Stimulated activated memory B cell treated with anti-CD40 and anti-IgM and Interleukin-4, amounts not matched to agents 10 μg/mL and 1 μg/mL and 100 μg/mL, for 72 hours (primary cell): Measurements from ENCODE around the gene C6orf132.
A peak's percentile ranks its signal among the peaks of the same experiment; 100 is the strongest.
"Not testable (repeated sequence)": the region's sequence is repeated elsewhere in the genome, so short reads cannot be mapped to it uniquely, and the experiment has no call there.

ENCODE experiments used
- ATAC-seq: fragments of 150-1000 bp; cut with Tn5 transposase; 2 replicates; pipeline ENCODE4 v1.10.0; 2021
- H3K27ac Mint-ChIP-seq: one replicate; pipeline ENCODE4 v1.8.0; 2022; ENCODE audit warnings: mild to moderate bottlenecking, mixed read lengths
- H3K27me3 Mint-ChIP-seq: one replicate; pipeline ENCODE4 v1.8.0; 2022; ENCODE audit warnings: mixed read lengths
- H3K36me3 Mint-ChIP-seq: one replicate; pipeline ENCODE4 v1.8.0; 2022; ENCODE audit warnings: mixed read lengths
- H3K4me1 Mint-ChIP-seq: one replicate; pipeline ENCODE4 v1.8.0; 2022; ENCODE audit warnings: mixed read lengths
- H3K4me3 Mint-ChIP-seq: one replicate; pipeline ENCODE4 v1.8.0; 2022; ENCODE audit warnings: mild to moderate bottlenecking, moderate library complexity, mixed read lengths
- H3K9me3 Mint-ChIP-seq: one replicate; pipeline ENCODE4 v1.8.0; 2022; ENCODE audit warnings: mixed read lengths

The C6orf132 gene

DNA sequence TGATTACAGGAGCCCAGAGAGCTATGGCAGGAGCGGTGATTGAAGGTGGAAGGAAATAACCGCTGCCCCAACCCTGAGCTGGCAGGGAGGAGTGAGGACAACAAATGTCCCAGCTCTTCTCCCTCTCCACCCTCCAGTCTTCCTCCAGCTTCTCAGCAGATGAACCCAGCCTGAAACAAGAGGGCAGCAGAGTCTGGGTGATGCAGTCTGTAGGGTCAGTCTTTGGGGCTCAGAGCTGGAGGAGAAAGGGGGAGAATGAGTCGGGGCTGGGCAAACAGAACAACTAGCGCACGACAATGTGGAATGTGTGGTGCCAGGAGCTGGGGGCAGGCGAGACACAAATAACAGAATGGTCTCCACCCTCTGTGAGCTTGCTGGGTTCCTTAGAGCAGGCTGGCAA is 26.2 kb upstream of the C6orf132 start:
- Mint-ChIP-seq H3K4me3 (no peak overlapping the region), H3K27ac (no peak overlapping the region), H3K9me3 (no peaks in the 10 kb centered on the region), H3K4me1 (peaks cover 9% of the 10 kb centered on the region), H3K27me3 (peaks cover 30% of the 10 kb centered on the region), H3K36me3 (no peaks in the 10 kb centered on the region)
- ATAC-seq = no peak

DNA sequence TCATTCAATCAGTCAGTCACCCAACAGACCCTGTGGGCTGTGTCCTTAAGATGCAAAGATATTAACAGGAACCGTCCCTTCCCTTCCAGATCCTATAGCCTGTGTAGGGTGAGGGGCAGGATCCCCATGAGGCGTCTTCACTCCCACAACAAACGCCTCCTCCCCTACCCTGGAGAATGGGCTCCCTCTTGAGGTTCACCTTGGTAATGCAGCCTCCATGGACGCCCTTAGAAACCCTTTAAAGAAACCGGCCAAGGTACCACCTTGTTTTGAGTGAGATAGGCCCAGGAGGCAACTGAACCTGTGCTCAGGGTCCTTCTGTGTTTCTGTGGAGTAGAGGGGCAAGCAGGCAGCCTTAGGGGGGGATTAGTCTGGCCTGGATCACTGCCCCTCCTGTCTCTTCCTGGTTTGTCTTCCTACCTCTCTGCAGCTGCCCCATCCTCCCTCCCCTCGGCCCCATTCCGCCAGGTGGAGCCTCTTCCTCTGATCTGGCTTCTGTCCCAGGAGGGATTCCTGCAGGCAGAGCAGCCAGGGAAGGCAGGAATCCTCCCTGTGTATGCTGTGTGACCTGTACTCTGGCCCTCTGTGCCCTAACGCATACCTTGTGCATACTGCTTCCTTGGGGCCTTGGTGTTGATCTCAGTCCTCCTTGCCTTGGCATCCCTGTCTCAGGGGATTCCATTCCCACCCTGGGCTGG is 24.2 kb upstream of the C6orf132 start:
- Mint-ChIP-seq H3K4me3 (no peak overlapping the region), H3K36me3 (no peaks in the 10 kb centered on the region), H3K27me3 (peaks cover 38% of the 10 kb centered on the region), H3K9me3 (no peaks in the 10 kb centered on the region), H3K27ac (no peak overlapping the region), H3K4me1 (peaks cover 14% of the 10 kb centered on the region)
- peak; percentile 69 for ATAC-seq

DNA sequence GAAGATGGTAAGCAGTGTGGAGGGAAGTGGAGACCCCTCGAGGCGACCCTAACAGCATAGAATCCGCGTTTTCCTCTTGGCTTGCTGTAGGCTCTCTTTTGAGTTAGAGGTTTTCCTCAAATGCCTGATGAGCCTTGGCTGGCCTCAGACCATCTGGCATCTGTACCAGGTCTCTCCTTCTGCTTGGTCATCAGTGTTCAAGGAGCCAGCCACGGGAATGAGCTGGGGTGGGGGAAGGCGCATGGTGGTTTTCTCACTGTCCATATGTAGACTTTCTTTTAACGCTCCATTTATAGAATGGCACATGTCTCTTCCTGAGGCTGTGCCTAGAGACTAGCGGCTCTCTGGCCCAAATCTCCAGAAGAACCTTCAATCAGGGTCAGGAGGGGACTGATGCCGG is 22.6 kb upstream of the C6orf132 start:
- H3K4me1 Mint-ChIP-seq = peaks cover 14% of the 10 kb centered on the region
- no peak overlapping the region for H3K4me3 Mint-ChIP-seq
- no peaks in the 10 kb centered on the region for H3K36me3 Mint-ChIP-seq
- H3K9me3 Mint-ChIP-seq = no peaks in the 10 kb centered on the region
- ATAC-seq = no peak
- H3K27me3 Mint-ChIP-seq = peaks cover 54% of the 10 kb centered on the region
- H3K27ac Mint-ChIP-seq = no peak overlapping the region

DNA sequence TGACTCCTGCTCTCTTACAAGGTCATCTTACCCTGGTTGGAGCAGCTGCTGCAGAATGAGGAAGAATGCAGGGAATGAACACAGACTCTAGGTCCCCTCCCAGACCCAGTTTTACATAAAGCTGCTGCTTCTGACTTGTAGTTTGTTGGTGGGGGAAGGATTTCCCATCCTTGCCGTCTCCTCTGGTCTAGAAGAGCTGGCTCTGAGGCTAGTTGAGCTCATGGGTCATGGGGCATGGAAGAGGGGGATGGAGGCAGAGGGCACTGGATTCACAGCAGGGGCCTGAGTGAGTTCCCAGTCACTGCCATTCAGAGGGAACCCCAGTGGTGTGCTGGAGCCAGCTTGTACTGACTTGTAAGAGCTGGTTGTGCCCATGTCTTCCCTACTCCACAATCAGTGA is 21.6 kb upstream of the C6orf132 start:
- no peak for ATAC-seq
- Mint-ChIP-seq H3K27ac (no peak overlapping the region), H3K4me1 (peaks cover 14% of the 10 kb centered on the region), H3K9me3 (no peaks in the 10 kb centered on the region), H3K36me3 (no peaks in the 10 kb centered on the region), H3K4me3 (no peak overlapping the region), H3K27me3 (peaks cover 64% of the 10 kb centered on the region)

DNA sequence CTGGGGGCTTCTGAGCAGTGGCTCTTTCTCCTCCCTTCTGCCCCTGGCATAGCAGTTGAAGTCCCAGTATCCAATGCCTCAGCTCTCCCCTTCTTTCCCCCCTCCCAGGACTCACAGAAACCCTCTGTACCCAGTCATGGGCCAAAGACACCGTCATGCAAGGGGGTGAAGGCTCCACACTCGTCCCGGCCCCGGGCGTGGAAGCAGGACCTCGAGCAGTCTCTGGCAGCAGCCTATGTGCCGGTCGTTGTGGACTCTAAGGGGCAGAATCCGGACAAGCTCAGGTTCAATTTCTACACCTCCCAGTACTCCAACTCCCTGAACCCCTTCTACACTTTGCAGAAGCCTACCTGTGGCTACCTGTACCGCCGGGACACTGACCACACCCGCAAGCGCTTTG is 20.4 kb upstream of the C6orf132 start:
- no peak for ATAC-seq
- H3K27ac Mint-ChIP-seq = no peak overlapping the region
- peaks cover 54% of the 10 kb centered on the region for H3K27me3 Mint-ChIP-seq
- H3K9me3 Mint-ChIP-seq = no peaks in the 10 kb centered on the region
- H3K4me3 Mint-ChIP-seq = no peak overlapping the region
- H3K4me1 Mint-ChIP-seq = peaks cover 14% of the 10 kb centered on the region
- H3K36me3 Mint-ChIP-seq = no peaks in the 10 kb centered on the region

DNA sequence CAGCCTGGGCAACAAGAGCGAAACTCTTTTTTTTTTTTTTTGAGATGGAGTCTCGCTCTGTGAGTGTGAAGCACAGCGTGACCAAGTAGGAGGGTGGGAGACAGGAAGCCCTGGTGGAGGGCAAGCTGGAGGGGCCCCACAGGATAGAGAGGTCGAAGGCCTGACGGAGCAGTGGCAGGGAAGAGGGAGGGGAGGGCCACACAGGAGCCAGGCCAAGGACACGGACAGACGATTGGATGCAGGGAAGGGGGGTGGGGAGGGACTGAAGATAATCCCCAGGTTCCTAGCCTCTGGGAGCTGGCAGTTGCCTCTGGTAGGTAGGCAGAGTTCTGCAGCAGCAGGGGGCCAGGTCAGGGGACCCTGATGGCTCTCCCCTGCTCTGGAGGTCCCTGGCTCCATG is 20.0 kb upstream of the C6orf132 start:
- peaks cover 54% of the 10 kb centered on the region for H3K27me3 Mint-ChIP-seq
- H3K9me3 Mint-ChIP-seq = no peaks in the 10 kb centered on the region
- peaks cover 14% of the 10 kb centered on the region for H3K4me1 Mint-ChIP-seq
- ATAC-seq = no peak
- H3K4me3 Mint-ChIP-seq = no peak overlapping the region
- no peaks in the 10 kb centered on the region for H3K36me3 Mint-ChIP-seq
- H3K27ac Mint-ChIP-seq = no peak overlapping the region

DNA sequence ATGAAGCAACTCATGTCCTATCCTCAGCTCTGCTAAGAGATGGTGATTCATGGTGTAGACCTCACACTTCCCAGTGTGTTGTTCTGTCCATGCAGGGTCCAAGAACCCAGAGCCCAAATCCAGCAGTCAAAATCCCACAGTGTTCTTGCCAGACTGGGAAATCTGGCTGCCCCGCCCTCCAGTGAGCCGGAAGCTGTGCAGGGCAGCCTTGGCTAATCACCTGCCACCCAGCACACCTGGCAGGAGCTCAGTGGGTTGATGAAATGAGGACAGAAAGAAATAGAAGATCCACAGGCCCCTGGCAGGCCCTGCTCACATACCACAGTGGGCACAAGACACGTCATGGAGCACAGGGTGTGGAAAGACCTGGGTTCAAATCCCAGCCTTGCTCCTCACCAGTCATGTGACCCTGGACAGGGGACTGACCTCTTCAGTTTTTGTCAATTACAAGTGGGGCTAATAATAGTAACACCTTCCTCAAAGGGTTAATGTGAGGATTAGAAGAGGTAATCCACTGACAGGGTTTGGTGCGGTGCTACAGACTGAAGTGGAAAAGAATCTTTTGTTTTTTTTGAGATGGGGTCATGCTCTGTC is 17.1 kb upstream of the C6orf132 start:
- Mint-ChIP-seq H3K36me3 (no peaks in the 10 kb centered on the region), H3K4me1 (peaks cover 6% of the 10 kb centered on the region), H3K27ac (no peak overlapping the region), H3K4me3 (no peak overlapping the region), H3K27me3 (peaks cover 37% of the 10 kb centered on the region), H3K9me3 (no peaks in the 10 kb centered on the region)
- ATAC-seq = no peak

DNA sequence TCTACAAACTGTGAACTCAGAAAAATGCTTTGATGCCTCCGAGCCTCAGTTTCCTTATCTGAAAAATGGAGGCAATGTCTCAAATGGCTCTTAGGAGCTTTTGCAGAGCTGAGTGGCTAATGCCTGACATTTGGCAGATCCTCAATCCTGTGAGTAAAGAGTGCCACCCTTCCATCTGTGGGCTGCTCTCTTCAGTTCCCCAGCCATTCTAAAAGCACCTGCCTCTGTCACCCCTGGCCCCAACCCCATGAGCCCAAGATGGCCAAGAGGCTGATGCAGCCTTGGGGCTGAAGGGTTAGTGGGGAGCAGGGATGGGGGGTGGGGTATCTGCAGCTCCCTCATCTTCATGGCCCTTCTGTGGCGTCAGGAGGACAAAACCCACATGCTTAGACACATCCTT is 16.2 kb upstream of the C6orf132 start:
- Mint-ChIP-seq H3K4me1 (peaks cover 6% of the 10 kb centered on the region), H3K36me3 (no peaks in the 10 kb centered on the region), H3K9me3 (no peaks in the 10 kb centered on the region), H3K4me3 (no peak overlapping the region), H3K27ac (no peak overlapping the region), H3K27me3 (peaks cover 46% of the 10 kb centered on the region)
- no peak for ATAC-seq

DNA sequence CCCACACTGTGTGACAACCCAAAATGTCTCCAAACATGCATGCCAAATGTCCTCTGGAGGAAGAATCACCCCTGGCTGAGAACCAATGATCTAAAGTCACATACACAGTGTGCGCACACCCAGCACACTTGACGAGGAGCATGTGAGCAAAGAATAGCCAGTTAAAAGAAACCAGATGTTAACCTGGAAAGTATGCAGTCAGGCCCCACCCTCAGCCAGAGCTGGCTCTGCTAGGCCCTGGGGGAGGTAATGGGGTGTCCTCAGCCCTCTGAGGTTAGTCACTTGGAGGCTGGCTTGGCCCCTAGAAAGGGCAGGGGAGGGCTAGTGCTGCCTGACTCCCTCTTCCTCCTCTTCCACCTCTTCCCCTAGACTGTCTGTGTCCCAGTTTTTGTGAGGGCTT is 15.6 kb upstream of the C6orf132 start:
- ATAC-seq = no peak
- no peak overlapping the region for H3K27ac Mint-ChIP-seq
- H3K4me1 Mint-ChIP-seq = peaks cover 6% of the 10 kb centered on the region
- no peak overlapping the region for H3K4me3 Mint-ChIP-seq
- H3K9me3 Mint-ChIP-seq = no peaks in the 10 kb centered on the region
- H3K27me3 Mint-ChIP-seq = peaks cover 51% of the 10 kb centered on the region
- no peaks in the 10 kb centered on the region for H3K36me3 Mint-ChIP-seq

DNA sequence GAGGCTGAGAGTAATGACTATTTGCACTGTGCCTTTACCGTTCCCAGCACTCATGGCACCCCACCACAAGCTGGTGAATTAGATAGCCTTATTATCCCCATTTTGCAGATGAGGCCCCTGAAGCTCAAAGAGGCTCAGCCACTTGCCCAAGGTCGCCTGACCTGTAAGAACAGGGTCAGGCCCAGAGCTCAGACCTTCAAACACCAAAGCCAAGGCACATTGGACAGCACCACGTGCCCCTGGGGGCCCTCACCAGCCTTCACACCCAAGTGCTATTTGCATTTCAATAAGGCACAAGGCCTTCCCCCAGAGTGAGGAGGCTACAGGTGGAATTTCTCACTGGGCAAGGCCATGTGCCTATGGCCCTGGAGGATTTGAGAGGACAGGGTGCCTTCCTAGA is 14.2 kb upstream of the C6orf132 start:
- H3K36me3 Mint-ChIP-seq = no peaks in the 10 kb centered on the region
- H3K27ac Mint-ChIP-seq = no peak overlapping the region
- peaks cover 43% of the 10 kb centered on the region for H3K27me3 Mint-ChIP-seq
- no peak for ATAC-seq
- H3K4me3 Mint-ChIP-seq = no peak overlapping the region
- no peaks in the 10 kb centered on the region for H3K4me1 Mint-ChIP-seq
- no peaks in the 10 kb centered on the region for H3K9me3 Mint-ChIP-seq

DNA sequence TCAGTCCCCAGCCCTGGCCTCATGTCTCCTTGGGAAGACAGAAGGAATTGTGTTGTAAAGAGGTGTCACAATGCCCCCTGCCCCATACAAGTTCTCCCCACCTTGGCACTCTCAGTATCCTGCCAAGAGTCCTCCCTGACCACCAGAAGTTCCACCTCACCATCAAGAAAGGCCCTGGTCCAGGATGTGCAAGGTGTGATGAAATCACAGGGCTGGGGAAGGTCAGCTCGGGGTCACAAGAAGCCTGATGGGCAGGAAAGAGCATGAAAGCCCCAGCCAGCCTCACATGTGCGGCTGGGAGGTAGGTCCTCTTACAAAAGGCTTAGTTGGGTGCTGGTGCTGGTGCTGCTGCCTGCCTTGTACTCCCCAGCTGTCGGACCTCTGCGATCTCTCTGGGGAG is 12.9 kb upstream of the C6orf132 start:
- no peak for ATAC-seq
- Mint-ChIP-seq H3K4me3 (no peak overlapping the region), H3K36me3 (no peaks in the 10 kb centered on the region), H3K27me3 (peaks cover 29% of the 10 kb centered on the region), H3K27ac (no peak overlapping the region), H3K4me1 (no peaks in the 10 kb centered on the region), H3K9me3 (no peaks in the 10 kb centered on the region)

DNA sequence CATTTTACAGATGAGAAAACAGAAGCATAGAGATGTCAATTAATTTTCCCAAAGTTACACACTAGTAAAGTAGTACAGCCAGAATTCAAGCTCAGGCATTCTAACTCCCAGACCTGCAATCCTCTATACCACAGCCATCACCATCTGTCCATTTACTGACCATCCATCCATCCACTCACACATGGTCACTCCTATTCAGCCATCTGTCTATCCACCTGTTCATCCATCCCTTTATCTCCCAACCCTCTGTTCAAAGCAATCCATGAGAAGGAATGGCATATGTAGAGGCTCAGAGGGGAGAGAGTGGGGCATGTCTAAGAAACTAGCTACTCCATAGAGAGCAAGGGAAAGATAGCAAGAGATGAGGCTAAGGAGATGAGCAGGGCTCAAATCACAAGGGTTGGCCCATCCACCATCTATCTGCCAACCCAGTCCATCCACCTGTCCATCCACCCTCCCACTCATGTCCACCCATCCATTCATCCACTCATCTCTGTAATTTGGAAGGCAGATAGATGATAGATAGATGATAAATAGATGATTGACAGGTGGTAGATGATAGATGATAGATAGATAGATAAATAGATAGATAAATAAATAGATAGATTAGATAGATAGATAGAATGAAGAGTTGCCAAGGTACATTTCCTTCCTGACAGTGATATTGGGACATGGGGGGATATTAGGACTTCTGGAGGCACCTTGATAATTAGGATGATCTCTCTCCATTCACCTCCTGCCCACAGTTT is 12.2 kb upstream of the C6orf132 start:
- ATAC-seq = no peak
- Mint-ChIP-seq H3K27me3 (peaks cover 23% of the 10 kb centered on the region), H3K4me3 (no peak overlapping the region), H3K4me1 (no peaks in the 10 kb centered on the region), H3K36me3 (no peaks in the 10 kb centered on the region), H3K27ac (no peak overlapping the region), H3K9me3 (no peaks in the 10 kb centered on the region)

DNA sequence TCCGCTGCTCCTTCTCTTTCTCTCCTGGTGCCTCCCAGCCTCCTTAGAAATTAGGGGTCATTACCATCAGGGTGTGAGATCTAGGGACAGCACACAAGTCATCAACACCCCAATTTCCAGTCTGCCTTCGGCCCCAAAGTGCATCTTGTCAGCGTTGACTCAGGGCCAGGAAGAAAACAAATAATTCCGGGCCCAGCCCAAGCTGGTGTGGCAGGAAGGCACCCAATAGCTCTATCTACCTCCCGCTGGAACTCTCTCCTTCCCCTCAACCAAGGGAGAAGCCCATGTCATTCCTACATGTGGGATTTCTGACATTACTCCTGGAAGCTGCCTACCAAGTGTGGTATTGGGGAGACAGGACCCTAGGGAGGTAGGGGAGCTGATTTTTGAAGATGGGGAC is 11.5 kb upstream of the C6orf132 start:
- Mint-ChIP-seq H3K9me3 (no peaks in the 10 kb centered on the region), H3K27ac (no peak overlapping the region), H3K36me3 (no peaks in the 10 kb centered on the region), H3K27me3 (peaks cover 17% of the 10 kb centered on the region), H3K4me3 (no peak overlapping the region), H3K4me1 (no peaks in the 10 kb centered on the region)
- no peak for ATAC-seq

DNA sequence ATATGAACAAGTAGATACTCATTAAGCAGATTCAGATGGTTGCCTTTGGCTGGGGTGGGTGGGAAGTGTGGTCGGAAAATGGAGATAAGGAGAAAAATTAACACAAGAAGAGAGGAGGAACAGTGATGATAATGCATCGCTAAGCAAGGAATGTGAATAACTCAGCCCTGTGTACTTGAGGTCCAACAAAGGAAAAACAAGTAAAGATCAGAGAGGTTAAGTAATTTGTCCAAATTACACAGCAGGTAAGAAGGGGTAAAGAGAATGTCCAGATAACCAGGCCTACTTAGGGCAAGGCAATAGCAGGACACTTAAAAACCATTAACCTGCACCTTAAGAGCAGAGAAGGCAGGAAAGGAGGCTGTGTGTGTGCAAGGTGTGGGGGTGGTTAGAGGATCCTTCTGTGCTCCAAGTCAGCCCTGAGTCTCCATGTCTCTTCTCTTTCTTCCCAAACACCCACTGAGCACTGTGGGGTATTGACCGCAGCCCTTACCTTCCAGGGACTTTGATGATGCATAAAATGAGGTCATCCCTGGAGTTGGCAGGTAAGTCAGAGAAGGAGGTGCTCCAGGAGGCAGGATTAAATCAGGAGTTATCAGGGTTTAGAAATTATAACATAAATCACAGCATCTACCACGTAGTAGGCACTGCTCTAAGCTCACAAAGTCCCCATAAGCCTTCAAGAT is 10.3 kb upstream of the C6orf132 start:
- not testable (repeated sequence) for H3K36me3 Mint-ChIP-seq, H3K4me3 Mint-ChIP-seq, H3K9me3 Mint-ChIP-seq, H3K4me1 Mint-ChIP-seq, ATAC-seq, H3K27ac Mint-ChIP-seq
- peaks cover 17% of the 10 kb centered on the region for H3K27me3 Mint-ChIP-seq

DNA sequence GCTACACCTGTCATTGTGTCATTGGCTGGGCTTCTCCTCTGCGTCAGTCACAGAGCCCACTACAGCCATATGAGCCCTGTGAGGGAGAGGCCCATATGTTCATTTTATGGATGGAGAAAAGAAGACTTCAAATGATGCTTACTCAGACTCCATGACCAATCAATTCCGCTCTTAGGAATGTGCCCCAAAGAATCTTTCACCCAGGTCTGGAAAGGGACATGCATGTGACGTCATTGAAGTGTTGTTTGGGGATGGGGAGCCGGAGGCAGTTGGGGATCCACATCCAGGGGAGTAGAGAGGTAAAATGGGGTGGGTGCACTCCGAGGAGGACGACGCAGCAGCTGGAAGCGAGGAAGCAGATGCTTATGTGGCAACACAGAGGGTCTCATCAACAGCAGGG is 9.6 kb upstream of the C6orf132 start:
- ATAC-seq = no peak
- Mint-ChIP-seq H3K36me3 (no peaks in the 10 kb centered on the region), H3K4me1 (no peaks in the 10 kb centered on the region), H3K27ac (no peak overlapping the region), H3K9me3 (no peaks in the 10 kb centered on the region), H3K27me3 (peaks cover 17% of the 10 kb centered on the region), H3K4me3 (no peak overlapping the region)
